GM21528 (cell line): ENCODE results near the gene F11R.
"Not testable (repeated sequence)": the region's sequence is repeated elsewhere in the genome, so short reads cannot be mapped to it uniquely, and the experiment has no call there.

ENCODE experiments used
- ATAC-seq: cut with Tn5 transposase; IDR thresholded peaks from one replicate; pipeline ENCODE4 v1.9.1; 2021; ENCODE audit warnings: mild to moderate bottlenecking, moderate library complexity; ENCODE audit not compliant: unreplicated experiment, low FRiP score

Gene F11R

GRCh38 chr1:160979286-160979685 is 41.7 kb downstream of the F11R start:
- no peak for ATAC-seq

DNA sequence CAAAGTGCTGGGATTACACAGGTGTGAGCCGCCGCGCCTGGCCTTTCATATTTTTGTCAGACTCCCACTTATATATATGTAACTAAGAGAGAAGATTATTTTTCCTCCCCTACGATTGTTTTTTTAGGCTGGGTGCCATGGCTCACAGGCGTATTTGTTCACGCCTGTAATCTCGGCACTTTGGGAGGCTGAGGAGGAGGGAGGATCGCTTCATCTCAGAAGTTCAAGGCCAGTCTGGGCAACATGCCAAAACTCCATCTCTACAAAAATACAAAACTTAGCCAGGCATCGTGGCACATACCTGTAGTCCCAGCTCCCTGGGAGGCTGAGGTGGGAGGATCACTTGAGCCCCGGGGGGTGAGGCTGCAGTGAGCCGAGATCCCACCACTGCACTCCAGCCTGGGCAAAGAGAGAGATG is 42.4 kb downstream of the F11R start:
- no peak for ATAC-seq

GRCh38 chr1:160975026-160975425 is 45.9 kb downstream of the F11R start:
- ATAC-seq, result no peak

DNA sequence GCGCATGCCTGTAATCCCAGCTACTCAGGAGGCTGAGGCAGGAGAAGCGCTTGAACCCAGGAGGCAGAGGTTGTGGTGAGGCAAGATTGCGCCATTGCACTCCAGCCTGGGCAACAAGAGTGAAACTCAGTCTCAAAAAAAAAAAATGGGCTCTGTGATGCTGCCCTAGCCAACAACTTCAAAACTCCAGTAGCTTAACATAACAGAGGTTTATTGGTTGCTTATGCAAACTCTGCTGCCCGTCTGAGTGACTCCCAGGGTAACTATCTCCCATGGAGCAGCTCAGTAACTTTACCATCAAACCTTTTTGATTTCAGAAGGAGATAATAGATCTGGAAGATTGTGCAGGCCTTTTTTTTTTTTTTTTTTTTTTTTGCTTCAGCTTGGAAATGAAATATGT is 47.5 kb downstream of the F11R start:
- ATAC-seq, result no peak

DNA sequence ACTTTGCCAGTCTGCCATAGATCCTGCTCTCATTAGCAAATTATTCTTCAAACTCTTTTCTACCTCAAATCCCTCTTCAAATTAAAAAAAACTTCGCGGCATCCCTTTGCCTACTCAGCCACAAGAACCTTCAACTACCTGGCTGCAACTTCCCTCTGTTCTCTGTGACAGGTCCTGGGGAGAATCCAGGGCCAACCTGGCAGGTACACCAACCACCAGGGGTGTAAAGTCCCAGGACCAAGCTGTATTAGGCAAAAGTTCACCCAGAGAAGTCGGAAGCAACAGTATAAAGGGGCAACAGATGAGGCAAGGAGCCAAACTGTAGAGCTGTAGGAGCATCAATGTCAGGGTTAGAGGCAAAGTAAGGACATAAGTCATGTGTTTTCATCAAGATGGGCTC is 48.0 kb downstream of the F11R start:
- no peak for ATAC-seq

GRCh38 chr1:160971618-160972056 is 49.3 kb downstream of the F11R start:
- ATAC-seq, result no peak

DNA sequence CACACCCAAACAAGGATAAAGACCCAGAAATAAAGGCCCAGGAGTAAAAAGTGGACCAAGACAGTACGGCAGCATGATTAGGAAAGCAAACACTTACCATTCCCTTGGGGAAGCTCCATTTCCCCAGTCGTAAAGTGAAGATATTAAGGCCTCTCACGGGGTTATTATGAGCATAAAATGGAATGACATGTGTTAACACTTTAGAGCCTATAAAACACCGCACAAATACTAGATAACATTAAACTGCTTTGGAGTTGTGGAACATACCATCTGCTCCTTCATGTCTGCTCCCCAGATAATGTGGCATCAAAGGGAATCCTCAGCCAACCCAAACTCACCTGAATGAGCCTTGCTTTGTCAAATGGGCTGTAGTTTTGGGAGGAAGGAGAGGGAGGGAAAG is 57.4 kb downstream of the F11R start:
- no peak for ATAC-seq

DNA sequence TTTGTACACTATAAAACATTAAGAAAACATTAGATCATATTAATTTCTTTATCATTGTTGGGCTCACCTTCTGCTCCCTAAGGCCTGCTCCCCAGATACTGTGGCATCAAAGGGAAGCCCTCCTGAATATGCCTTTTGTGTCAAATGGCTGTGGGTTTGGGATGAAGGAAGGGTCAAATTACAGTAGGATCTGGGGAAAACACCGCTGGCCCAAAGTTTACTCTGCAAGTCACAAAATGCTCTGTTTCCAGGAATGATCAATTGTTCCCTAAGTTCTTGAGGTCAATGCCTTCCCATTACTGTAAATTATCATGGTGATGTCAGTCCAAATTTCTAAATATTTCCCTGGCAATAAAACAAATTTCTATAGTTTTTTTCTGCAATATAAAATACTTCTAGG is 59.5 kb downstream of the F11R start:
- ATAC-seq, result no peak

- ATAC-seq, result no peak
Observed at GRCh38 chr1:160956966-160957365, 64.0 kb downstream of the F11R start.

DNA sequence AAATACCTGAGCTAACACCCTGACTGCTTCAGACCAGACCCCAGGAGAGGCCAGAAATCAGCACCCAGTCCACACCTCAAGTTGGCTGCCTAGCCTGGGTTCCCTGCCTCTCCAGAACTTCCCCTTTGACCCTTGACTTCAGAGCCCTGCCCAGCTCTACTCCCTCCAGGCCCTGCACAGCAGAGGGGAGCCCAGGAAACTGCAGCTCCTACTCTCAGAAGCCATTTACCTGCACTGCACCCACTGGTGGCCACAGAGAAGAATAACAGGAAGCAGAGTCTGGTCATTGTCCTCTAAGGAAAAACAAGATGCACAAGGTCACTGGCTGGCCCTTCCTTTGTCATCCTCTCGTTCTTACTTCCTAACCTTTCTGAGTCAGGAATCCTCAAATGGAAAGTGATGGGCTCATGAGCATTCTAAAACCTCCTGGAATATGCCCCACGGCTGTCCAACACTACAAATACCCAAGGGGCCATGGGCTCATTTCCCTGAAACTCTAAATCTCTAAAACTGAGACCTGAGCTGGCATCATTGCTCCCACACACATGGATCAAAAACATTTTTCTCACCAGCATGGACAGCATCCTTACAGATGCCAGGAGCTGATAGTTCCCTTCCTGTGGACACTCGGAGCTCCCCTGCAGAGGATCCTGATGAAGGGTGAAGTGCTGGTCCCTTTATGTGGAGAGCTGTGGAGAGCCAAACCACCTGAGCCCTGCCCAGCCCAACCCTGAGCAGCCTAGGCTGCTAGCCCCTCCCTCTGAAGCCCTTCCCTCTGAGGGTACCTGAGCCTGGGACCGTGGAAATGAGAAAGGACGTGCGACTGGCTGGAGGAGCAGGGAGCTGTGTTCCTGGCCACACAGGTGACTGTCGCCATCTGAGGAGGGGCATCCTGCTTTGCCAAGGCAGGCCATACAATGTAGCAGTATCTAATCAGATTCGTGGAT is 66.5 kb downstream of the F11R start, which contains the start of gene ITLN2:
TSS of gene ITLN2 (minus strand) at position 652 of the 947 bp plus-strand sequence. CDS start at position 584, 68 bp downstream.
- no peak for ATAC-seq

GRCh38 chr1:160953030-160953429 is 67.9 kb downstream of the F11R start:
- no peak for ATAC-seq

DNA sequence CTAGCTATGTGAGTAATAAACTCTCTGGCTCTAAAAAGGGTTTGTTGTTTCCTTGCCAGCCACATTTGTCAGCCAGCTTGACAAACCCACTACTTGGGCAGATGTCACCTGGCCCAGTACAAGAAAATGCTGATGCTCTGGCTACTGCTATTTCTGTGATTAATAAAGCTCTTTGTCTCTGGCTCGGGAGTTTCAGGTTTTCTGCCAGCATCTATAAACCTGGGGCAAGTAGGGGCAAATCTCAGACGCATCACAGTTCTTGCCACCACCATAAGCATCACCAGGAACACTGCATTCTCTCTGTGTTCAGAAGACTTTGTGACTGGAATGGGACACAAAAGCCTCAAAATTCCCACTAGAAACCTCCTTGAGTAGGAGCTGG is 68.8 kb downstream of the F11R start:
- no peak for ATAC-seq

DNA sequence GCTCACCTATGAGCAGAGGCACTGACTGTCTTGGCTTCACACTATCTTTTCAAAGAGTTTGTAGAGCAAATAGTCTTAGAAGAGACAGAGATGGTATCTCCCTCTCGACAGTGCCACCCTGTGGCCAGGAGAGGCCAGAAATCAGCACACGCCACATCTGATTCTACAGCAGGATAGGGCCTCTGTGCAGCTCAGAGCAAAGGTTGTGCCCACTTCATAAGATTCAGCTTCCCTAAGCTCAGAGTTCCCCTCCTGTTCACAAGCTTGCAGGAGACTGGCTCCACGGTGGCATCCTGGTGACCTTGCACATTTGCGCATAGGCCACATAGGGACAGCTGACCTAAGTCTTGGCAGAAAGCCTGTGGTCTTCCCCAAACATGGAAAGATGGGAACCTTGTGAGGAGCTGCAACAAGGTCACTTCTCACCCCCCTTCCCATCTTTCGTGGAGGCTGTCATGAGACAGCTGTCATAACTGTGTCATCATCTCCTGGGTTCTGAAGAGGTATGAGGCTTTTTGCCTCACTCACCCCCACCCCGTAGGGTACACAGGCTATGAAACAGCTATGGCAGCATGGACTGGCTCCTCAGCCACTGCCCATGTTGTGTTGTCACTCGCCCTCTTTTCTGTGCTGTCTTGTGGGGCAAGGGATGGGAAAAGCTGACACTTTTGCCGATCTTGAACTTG is 69.4 kb downstream of the F11R start:
- ATAC-seq, result no peak

GRCh38 chr1:160950657-160951056 is 70.3 kb downstream of the F11R start:
- no peak for ATAC-seq

DNA sequence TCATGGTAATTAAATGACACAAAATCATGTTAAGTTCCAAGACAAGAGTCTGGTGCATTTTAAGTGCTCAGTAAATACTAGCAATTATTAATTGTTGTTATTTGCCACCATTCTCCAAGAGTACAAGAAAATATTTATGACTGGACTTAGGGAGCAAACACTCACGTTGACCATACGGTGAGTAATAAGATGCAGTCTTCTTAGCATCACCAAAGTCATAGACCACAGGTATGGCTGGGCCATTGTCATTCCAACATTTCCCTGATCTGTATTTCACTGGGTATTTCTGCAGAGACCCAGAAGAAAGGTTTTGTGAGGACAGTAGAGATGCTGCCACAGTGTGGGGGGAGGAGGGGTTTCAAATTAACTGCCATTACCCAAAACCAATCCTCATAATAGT is 71.1 kb downstream of the F11R start:
- ATAC-seq, result no peak

GRCh38 chr1:160949216-160949880 is 71.6 kb downstream of the F11R start:
- not testable (repeated sequence) for ATAC-seq

GRCh38 chr1:160947174-160947759 is 73.7 kb downstream of the F11R start:
- ATAC-seq, result not testable (repeated sequence)

DNA sequence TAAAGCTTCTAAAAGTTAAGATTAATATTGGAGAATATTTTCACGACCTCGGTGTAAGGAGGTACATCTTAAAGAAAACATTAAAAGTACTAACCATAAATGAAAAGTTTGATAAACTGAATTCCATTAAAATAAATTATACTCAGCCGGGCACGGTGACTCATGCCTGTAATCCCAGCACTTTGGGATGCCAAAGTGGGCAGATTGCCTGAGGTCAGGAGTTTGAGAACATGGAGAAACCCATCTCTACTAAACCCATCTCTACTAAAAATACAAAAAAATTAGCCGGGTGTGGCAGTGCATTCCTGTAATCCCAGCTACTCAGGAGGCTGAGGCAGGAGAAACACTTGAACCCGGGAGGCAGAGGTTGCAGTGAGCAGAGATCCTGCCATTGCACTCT is 75.1 kb downstream of the F11R start:
- not testable (repeated sequence) for ATAC-seq
